SW480 (cell line): ENCODE results near the gene CCDC187.
A peak's percentile ranks its signal among the peaks of the same experiment; 100 is the strongest.
"Not testable (repeated sequence)": the region's sequence is repeated elsewhere in the genome, so short reads cannot be mapped to it uniquely, and the experiment has no call there.

ENCODE experiments used
- DNase-seq: peaks from one replicate; pipeline ENCODE4 v3.0.0-alpha.2; 2016; ENCODE audit warnings: low spot score

The CCDC187 gene

DNA sequence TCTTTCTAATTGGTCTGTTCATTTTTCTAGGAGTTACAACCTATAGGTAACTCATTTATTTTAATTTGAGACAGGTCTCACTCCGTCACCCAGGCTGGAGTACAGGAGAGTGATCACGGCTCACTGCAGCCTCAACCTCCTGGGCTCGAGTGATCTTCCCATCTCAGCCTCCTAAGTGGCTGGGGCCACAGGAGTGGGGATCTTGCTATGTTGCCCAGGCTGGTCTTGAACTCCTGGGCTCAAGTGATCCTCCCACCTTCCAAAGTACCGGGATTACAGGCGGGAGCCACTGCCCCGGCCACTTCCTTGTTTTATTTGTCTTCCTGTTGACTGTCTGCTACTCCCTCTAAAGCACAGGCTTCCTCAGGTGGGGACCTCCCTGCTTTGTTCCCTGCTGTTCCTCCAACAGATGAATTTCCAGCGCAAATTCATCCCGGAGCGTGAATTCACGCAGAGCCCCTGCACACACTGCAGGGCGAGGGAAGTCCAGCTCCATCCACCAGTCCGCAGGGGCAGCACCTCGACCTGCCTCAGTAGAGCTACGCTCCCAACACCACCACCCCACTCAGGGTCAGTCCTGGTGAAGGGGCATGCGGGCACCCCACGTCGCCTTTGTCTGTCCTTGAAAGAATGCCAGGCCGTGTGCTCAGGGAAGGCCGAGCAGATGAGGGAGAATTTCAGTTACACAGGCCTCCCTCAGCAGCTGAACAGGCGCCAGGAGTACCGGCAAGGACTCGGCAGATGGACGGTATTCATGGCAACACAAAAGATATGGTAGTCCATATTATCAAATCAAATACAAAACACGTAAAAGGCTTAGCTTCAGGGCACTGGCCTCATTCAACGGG lies 64.5 kb downstream of the CCDC187 start:
- DNase-seq = no peak

DNA sequence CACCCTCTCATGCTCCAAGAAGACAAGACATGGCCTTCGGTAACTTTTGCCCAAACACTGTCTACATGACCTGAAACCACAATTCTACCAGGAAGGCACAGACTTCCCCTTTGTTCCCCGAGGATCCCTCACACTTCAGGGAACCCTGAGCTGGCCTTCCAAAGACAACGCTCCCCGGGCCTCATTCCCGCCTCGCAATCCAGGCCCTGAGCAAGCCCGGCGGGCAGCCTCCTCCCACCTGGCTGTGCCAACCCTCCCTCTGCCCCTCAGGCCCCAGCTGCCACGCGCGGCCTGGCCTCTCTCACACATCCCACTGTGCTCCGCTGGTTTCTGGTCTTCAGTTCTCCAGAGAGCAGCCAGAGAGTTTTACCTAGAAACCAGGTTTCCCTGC lies 65.6 kb downstream of the CCDC187 start:
- no peak for DNase-seq

GRCh38 chr9:136237486-136238341 lies 66.2 kb downstream of the CCDC187 start:
- DNase-seq = no peak

DNA sequence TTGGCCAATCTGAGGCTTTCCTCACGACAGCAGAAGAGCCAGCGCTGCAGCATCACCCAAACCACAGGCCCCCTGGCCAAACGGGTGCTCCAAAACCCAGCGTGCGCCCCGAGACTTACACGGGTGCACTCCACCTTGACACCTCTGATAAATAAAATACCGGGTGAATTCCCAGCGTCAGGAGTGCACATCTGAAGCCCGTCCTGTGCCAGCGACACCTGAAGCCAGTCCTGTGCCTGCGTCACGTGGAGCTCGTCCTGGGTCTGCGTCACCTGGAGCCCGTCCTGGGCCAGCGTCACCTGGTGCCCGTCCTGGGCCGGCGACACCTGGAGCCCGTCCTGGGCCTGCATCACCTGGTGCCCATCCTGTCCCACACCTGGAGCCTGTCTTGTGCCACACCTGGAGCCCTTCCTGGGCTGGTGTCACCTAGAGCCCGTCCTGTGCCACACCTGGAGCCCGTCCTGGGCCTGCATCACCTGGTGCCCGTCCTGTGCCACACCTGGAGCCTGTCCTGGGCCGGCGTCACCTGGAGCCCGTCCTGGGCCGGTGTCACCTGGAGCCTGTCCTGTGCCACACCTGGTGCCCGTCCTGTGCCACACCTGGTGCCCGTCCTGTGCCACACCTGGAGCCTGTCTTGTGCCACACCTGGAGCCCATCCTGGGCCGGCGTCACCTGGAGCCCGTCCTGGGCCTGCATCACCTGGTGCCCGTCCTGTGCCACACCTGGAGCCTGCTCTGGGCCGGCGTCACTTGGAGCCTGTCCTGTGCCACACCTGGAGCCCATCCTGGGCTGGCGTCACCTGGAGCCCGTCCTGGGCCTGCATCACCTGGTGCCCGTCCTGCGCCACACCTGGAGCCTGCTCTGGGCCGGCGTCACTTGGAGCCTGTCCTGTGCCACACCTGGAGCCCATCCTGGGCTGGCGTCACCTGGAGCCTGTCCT lies 67.2 kb downstream of the CCDC187 start:
- DNase-seq = not testable (repeated sequence)

DNA sequence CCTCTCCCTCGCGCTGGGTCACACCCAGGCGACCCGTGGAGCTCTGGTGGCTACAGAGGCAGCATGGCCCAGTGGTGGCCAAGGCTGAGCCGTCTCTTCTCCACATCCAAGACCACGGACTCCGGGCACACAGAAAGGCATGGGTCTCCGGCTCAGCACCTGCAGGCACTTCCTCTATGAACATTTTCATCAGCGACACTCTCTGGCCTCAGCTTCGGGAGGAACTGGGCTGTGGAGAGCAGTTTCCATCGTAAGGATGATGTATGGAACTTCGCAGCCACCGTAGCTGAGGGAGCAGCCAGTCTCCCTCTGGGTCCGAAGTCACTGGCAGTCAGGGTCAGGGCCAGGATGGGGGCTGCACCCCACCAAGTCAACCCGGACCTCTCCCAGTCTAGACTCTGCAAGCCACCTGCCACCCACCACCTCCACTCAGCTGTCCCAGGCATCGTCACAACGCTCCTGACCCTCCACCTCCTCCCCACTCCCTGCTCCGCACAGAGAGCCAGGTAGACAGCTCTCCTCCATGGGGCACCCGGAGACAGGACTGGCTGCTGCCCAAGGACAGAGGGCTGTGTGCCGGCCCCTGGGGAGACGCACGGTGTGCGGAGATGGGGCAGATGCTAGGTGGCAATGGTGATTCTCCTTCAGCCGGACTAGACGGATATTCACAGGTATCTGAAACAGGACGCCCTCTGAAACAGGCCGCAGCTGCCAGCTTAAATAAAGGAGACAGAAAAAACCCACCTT lies 68.0 kb downstream of the CCDC187 start:
- no peak for DNase-seq

GRCh38 chr9:136235171-136235570 lies 68.7 kb downstream of the CCDC187 start:
- DNase-seq = no peak

GRCh38 chr9:136234597-136234996 lies 69.3 kb downstream of the CCDC187 start:
- no peak for DNase-seq

- DNase-seq = no peak
Observed at GRCh38 chr9:136233868-136234267, 70.0 kb downstream of the CCDC187 start.

GRCh38 chr9:136233411-136233810 lies 70.5 kb downstream of the CCDC187 start:
- no peak for DNase-seq

DNA sequence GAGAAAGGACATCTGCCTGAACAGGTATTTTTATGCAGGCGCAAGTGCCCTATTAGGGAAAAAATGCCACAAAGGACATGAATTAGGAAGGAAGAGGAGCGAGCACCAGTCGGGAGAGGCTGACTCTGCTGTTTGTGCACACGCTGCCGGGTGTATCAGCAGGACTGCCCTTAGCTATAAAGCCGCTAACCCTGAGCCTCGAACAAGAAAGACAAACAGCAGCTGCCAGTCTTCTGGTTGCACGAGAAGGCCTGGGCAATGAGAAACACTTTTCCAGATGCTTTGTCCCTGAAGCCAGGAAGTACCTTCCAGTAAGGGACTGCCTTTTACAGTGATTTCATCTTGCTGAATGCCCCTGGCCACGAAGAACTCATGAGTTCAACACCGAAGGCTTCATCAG lies 70.9 kb downstream of the CCDC187 start:
- no peak for DNase-seq

- DNase-seq = no peak
Observed at GRCh38 chr9:136231478-136232297, 72.2 kb downstream of the CCDC187 start.

DNA sequence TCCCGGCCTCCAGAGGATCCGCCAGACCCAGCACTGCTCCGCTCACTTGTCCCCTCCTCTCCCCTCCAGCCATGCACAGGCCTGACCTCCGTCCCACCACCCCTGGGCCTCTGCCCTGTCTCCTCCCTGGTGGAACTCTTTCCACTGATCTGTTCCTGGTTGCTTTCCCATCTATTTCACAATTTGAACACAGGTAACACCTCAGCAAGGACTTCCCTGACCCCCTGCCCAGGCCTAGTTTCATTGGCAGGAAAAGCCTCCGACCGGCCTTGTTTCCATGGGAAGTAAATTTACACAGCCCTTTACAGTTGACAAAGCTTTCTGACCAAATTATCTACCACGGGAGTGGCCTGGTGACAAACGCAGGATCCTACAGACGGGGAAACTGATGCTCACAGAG lies 73.1 kb downstream of the CCDC187 start:
- DNase-seq = no peak

DNA sequence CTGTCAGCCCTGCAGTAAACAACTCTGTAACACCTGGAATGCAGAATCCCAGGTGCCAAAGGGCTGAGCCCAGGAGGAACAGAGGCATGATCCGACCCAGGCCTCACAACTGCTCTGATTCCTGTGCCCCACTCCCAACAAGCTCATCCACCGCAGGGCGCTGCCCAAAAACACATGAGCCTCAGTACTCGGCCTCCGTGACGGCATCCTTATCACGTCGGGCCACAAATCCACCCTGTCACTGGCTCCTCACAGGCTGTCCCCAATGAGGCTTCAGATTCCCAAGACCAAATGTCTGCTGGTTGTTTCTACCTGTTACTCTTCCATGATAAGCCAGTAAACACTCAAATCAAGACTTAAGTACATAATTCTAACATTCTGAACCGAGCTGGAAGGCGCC lies 73.5 kb downstream of the CCDC187 start:
- DNase-seq = no peak

DNA sequence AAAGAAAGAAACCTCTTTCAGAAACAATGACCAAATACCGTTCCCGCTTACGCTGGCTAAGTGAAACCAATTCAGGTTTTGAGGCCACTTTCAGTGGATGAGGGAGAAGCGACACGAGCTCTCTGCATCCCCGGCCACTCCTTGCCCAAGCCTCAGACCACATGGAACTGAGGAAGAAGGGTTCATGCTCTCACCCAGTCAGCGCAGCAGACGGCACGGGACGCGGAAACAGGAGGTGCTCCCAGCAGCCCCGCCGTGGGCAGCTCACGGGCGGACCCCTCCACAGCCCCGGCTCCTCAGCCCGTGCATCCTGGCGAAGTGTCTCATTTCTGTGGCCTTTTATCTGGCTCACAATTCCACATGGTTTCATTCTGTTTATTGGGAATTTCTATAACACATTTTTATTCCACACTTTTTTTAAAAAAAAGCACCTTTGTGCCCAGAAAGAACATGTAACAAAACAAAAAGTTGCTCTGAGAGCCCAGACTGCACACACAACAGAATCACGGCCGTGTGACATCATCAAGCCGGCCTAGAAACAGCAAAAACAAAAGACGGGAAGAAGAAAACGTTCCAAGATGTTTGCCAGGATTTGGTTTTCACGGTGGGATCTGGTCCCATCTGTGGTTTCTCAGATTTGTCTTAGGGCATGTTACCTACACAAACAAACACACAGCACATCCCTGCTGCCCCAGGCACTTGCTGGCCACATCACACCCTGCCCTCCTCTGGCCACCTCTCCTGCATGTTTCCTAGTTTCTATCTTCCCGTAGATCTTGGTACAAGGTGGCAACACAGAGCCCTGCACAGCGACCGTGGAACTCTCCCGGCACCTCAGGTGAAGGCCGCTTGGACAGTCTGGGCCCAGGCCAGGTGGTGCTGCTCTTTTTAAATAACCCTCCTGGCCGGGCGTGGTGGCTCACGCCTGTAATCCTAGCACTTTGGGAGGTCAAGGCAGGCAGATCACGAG lies 74.5 kb downstream of the CCDC187 start:
- DNase-seq = no peak

DNA sequence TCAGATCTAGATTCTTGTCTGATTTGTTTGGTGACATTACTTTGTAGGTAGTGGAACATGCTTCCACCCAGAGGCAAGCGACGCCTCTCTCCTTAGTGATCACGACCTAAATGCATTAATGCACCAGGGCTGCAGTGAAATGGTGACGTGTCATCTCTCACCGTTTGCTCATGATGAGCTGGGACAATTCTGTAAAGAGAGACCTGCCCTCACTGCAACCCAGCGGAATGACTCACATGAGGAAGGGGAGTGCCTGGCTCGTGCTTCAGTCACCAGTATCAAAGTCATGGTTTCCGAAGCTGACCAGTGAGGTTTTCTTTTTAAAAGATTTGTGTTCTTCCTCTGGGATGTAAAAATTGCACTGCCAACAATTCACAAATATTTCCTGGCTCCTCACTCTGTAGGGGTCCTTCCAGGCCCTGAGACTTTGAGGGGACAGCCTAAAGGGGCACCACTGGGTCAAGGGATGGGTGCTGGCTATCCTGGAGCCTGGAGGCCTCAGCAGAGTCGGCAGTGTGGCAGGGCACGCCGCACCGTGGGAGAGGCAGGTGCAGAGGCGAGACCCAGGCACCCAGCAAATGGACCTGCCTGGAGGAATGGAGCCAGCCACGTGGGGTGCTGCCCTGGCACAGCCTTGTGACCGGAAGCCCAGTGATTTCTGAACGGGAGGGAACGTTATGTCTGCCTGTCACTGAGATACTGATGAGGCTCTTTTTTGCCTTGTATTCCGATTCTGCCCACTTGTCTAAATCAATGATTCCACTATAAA lies 75.6 kb downstream of the CCDC187 start:
- DNase-seq = peak; percentile 89

DNA sequence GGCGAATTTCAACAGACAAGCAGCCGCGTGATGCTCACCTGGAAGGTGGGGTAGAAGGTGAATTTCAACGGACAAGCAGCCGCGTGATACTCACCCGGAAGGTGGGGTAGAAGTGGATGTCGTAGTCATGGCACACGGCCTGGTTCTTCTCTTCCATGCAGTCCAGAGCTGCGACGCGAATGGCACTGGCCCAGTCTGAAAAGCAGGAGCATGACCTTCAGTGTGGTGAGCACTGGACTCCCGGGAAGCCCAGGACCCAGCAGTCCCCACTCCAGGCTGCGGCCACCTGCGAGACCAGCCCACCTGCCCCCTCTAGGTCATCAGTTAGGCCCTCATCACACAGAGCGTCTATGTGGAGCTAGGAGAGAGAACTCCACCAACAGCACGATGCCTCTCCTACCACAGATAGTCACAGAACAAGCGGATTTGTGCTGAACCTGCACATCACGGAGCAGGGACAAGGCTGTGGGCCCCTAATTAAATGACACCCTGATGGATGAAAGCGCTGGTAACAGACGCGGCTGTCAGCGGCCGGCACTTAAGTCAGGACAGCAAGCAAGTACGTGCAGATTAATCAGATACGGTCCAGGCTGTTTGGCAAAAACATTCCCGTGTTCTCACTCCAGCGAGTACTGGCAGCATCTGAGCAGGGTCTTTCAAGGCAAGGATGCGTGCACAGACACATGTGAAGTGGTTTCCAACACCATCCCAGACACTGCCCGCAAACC lies 77.0 kb downstream of the CCDC187 start:
- no peak for DNase-seq

DNA sequence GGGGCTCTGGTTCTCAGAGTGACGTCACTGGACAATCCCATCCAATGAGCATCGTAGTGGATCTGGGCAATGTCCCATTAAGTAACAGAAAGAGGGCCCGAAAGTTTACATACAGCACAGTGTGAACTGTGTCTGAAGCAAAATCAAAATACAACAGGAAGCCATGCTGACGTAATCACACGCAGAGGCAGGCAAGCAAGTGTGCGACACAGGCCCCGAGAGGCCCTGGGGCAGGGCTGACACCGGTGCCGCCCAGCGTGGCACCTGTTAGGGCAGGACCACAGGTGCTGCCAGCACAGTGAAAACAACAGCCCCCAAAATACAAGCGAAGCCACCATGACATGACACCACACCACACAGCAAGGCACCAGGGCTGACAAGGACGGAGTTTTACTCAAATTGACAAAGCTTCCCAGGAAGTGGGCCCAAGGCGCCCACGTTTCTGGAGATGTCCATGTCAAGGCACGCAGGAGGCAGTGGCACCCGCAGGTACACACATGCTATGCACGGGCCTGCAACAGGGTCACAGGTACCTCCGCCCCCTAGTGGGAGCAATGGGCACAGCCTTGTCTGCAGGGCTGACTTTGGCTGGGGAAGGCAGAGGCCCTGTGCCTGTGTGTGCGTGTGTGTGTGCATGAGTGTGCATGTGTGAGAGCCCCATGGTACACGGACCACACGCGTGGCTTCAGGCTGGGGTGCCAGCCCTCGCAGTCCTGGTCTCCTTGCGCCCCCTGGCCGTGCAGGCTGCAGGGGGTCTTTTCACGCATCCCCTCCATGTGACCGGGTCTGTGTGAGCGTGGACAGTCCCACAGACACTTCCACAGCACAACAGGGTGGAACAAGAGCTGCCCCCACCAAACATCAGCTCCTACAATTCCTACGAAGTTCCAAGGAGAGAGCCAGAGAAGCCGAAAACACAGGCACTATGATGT lies 77.9 kb downstream of the CCDC187 start:
- peak; percentile 39 for DNase-seq
